IPS-NIHi7 (cell line): ENCODE results near the gene DTX3.
"Not testable (repeated sequence)": the region's sequence is repeated elsewhere in the genome, so short reads cannot be mapped to it uniquely, and the experiment has no call there.

Source experiments
- DNase-seq: peaks from one replicate; pipeline ENCODE4 v3.0.0; 2012; ENCODE audit warnings: mixed read lengths; ENCODE audit errors: extremely low spot score

Gene DTX3

GRCh38 chr12:57604454-57604991, at the start of gene DTX3:
TSS of gene DTX3 (plus strand) at chr12:57604824. CDS start at chr12:57606518, 1,694 bp downstream.
- DNase-seq: peak; percentile 64

- no peak for DNase-seq
Measured at GRCh38 chr12:57554897-57555296, 49.7 kb upstream of the DTX3 start.

- DNase-seq: no peak
Measured at GRCh38 chr12:57558864-57559263, 45.8 kb upstream of the DTX3 start.

- DNase-seq: no peak
Measured at GRCh38 chr12:57560516-57560915, 44.1 kb upstream of the DTX3 start.

DNA sequence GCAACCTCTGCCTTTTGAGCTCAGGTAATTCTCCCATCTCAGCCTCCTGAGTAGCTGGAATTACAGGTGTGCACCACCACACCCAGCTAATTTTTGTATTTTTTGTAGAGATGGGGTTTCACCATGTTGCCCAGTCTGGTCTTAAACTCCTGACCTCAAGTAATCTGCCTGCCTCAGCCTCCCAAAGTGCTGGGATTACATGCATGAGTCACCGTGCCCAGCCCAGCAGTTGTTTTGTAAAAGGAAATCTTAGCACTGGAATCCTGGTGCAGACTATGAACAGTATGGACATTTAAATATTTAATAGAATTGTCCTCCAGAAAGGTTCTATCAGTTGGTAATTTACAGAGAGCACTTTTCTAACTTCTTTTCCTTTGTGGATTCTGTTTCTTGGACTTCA, 43.5 kb upstream of the DTX3 start:
- DNase-seq: not testable (repeated sequence)

GRCh38 chr12:57563358-57563757, 41.3 kb upstream of the DTX3 start:
- no peak for DNase-seq

DNA sequence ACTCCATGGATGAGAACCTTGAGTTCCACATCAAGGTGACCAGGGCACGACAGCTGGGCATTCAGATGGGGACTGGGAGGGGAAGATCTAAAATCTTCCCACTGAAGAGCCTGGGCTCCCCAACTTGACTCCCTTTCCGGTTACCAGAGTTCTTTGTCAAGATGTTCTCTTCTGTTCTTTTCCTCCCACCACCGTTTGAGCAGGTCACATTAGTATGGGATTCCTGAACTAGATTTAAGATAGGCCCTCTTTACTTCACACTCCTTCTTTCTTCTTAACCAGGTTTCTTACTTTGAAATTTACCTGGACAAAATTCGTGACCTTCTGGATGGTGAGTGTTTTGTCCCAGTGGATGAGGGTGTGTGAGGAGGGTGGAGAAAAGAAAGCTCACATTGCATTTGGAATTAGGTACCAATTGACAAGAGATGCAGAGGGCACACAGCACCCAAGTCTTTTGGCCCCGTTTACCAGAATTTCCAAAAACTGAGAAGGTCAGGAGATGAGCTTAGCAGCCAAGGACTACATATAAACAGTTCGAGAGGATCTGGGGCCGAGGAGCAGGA, 40.4 kb upstream of the DTX3 start:
- no peak for DNase-seq

DNA sequence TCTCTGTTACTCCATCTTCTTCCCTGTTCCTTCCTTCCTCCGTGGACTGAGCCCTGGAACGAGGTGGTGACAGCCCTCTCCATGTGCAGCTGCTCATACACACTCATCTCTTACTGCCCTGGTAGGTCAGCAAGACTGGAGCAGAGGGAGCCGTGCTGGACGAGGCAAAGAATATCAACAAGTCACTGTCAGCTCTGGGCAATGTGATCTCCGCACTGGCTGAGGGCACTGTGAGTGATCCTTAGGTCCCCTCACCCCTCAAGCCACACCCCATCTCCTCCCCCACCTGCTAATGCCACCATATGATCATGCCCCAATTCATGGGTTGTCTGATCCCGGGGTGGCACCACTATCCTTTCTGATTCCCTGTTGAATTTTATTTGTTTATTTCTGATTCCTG, 35.8 kb upstream of the DTX3 start:
- DNase-seq: no peak

- no peak for DNase-seq
Measured at GRCh38 chr12:57569858-57570257, 34.8 kb upstream of the DTX3 start.

- DNase-seq: not testable (repeated sequence)
Measured at GRCh38 chr12:57570438-57570837, 34.2 kb upstream of the DTX3 start.

- DNase-seq: no peak
Measured at GRCh38 chr12:57571926-57572762, 32.5 kb upstream of the DTX3 start.

GRCh38 chr12:57574795-57575194, 29.8 kb upstream of the DTX3 start:
- no peak for DNase-seq

- no peak for DNase-seq
Measured at GRCh38 chr12:57575771-57576612, 28.6 kb upstream of the DTX3 start.

DNA sequence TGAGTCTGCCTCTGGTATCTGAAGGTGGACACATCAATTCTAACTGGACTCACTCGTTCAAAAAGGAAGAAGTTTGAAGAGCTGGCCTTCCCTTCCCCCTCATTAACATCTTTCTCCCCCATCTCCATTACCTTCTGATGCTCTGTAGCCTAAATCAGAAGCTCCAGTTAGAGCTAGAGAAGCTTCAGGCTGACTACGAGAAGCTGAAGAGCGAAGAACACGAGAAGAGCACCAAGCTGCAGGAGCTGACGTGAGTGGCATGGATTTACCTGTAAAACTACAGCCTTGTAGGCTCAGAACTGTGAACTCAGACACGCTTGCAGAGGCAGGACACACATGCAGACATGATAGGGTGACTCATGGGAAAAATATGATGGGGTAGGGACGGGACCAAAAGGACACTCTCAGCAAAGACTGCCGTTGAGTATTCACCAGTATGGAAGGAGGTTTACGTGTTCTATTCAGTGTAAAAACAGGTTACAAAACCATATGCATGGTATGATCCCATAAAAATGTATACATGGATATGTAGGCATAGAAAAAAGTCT, 27.9 kb upstream of the DTX3 start:
- no peak for DNase-seq

GRCh38 chr12:57577981-57578758, 26.5 kb upstream of the DTX3 start:
- DNase-seq: no peak

- DNase-seq: no peak
Measured at GRCh38 chr12:57579011-57579410, 25.6 kb upstream of the DTX3 start.

DNA sequence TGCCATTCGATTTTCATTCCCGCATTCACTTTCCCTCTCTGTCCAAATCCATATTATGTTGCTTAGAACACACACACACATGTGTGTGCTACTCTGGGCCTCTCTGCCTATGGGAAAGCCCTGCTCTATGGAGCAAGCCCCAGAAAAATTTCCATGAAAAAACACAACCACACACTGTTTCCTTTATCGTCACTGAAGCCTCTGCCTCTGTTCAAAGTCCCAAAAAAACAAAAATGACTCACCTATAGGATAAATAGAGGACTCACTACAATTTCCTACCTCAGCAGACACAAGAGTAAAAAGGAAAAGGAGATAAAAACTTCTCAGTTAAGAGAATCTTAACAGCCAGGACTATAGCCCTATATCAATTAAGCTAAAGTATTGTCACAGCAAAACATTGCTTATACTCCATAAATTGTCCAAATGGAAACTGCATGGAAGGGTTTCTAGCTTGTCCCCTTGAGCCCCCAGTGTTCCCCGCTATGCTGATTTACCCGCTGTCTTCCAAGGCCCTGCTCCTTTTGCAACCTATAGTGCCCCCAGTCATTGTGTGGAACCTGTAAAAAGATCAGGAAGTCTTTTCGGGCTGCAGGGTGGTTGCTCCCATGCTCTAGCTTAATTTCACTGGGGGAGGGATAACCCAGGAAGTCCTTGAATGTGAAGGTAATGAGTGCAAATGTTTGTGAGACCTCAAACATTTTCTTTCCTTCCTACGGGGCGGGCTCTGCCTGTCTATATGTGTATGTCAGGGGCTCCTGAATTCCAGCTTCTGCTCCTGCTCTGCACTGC, 24.8 kb upstream of the DTX3 start:
- no peak for DNase-seq

DNA sequence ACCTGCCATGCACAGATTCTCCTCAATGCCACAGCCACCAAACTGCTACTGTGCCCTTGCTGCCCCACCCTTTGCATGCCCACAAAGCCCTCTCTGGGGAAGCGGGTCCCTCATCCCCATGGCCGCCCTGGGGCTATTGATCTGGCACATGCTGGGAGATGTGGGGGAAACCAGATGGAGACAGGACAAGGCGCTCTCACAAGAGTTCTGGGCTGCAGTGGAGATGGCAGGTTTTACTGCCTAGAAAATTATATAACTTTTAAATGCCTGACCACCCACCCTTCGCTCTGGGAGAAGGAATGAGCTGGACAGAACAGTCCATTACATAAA, 24.2 kb upstream of the DTX3 start:
- DNase-seq: no peak

DNA sequence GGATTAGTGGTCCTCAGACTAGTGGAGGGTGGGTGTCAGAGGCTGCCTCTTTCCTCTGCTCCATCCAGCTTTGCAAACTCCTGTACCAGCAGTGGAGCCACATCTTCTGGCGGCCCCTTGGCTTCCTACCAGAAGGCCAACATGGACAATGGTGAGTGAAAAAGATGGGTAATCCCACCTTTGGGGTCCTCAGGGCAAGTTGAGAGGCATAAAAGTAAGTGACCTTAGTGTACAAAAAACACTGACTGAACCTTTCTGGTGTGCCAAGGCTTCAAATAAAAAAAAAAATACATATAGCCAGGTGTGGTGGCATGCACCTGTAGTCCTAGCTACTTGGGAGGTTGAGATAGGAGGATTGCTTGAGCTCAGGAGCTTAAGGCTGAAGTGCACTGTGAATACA, 22.8 kb upstream of the DTX3 start:
- no peak for DNase-seq

DNA sequence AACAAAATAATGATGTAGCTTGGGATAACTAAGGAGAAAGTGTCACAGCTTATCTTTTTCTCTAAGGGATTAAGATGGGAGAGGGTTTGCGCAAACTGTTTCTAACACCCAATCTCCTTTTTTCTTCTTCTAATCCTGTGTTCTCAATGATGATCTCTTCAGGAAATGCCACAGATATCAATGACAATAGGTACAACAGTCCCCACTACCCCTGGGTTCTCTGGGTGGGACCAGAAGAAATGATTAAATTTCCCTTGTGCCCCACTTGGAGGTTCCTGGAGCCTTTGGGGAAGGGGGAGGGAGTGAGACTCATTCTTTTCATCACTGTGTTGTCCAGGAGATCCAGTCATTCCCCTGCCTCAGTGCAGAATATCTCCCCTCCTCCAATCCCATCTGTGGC, 22.2 kb upstream of the DTX3 start:
- DNase-seq: no peak
